Measurements from ENCODE around the gene COBL.

Gene COBL

GRCh38 chr7:51318886-51319579, 2.4 kb upstream of the COBL start:
- no peak for DNase-seq (ENCODE audit: extremely low read depth, low read depth)
- TF ChIP-seq CTCF (IDR thresholded peaks at IDR 0.05; ENCODE audit: low read depth, low read length, missing control alignments) = no peak

GRCh38 chr7:51318001-51318400, 1.4 kb upstream of the COBL start:
- TF ChIP-seq CTCF (IDR thresholded peaks at IDR 0.05; ENCODE audit: low read depth, low read length, missing control alignments) = no peak
- no peak for DNase-seq (ENCODE audit: extremely low read depth, low read depth)
- H3K4me3 ChIP-seq (replicated peaks; ENCODE audit: low read depth, low read length) = no peak overlapping the region

More at GRCh38 chr7:51318886-51319579, 2.4 kb upstream of the COBL start:
- no peak overlapping the region for H3K4me3 ChIP-seq (replicated peaks; ENCODE audit: low read depth, low read length)

GRCh38 chr7:51317582-51317910, 937 bp upstream of the COBL start:
- no peak for DNase-seq (ENCODE audit: extremely low read depth, low read depth)
- no peak for TF ChIP-seq CTCF (IDR thresholded peaks at IDR 0.05; ENCODE audit: low read depth, low read length, missing control alignments)
- no peak overlapping the region for H3K4me3 ChIP-seq (replicated peaks; ENCODE audit: low read depth, low read length)

GRCh38 chr7:51316262-51316665, 345 bp downstream of the COBL start:
- H3K4me3 ChIP-seq (replicated peaks; ENCODE audit: low read depth, low read length) = no peak overlapping the region
- DNase-seq (ENCODE audit: extremely low read depth, low read depth) = no peak
- no peak for TF ChIP-seq CTCF (IDR thresholded peaks at IDR 0.05; ENCODE audit: low read depth, low read length, missing control alignments)

- no peak for DNase-seq (ENCODE audit: extremely low read depth, low read depth)
- no peak for TF ChIP-seq CTCF (IDR thresholded peaks at IDR 0.05; ENCODE audit: low read depth, low read length, missing control alignments)
- no peak overlapping the region for H3K4me3 ChIP-seq (replicated peaks; ENCODE audit: low read depth, low read length)
Measured at GRCh38 chr7:51315393-51316261, 982 bp downstream of the COBL start.

GRCh38 chr7:51314726-51315125, 1.9 kb downstream of the COBL start:
- no peak overlapping the region for H3K4me3 ChIP-seq (replicated peaks; ENCODE audit: low read depth, low read length)
- no peak for DNase-seq (ENCODE audit: extremely low read depth, low read depth)
- no peak for TF ChIP-seq CTCF (IDR thresholded peaks at IDR 0.05; ENCODE audit: low read depth, low read length, missing control alignments)

Measured in HFF-Myc (cell line).